ENCODE results near the gene TARDBP.

DNA sequence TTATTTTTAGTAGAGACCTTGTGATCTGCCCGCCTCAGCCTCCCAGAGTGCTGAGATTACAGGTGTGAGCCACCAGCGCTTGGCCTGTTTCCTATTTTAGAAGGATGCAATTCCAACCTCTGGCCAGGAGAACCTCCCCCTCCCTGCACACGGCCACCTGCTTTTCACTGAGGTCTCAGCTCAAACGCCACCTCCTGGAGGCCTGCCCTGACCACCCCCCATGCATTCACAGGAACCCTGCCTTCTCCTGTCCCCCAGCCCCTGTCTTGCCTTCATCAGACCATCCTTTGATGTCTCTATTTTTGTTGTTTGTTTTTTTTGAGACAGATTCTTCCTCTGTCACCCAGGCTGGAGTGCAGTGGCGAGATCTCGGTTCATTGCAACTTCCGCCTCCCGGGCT lies 45.0 kb downstream of the TARDBP start:
- TF ChIP-seq JUND (IDR thresholded peaks at IDR 0.05) (no peak), EZH2 (IDR thresholded peaks at IDR 0.05) (no peak), SIN3A (IDR thresholded peaks at IDR 0.05; ENCODE audit: low read depth) (no peak), POLR2A (IDR thresholded peaks at IDR 0.05; ENCODE audit: borderline replicate concordance, extremely low read depth, insufficient read depth, insufficient read length) (no peak)
- TF ChIP-seq, protein P1, sequence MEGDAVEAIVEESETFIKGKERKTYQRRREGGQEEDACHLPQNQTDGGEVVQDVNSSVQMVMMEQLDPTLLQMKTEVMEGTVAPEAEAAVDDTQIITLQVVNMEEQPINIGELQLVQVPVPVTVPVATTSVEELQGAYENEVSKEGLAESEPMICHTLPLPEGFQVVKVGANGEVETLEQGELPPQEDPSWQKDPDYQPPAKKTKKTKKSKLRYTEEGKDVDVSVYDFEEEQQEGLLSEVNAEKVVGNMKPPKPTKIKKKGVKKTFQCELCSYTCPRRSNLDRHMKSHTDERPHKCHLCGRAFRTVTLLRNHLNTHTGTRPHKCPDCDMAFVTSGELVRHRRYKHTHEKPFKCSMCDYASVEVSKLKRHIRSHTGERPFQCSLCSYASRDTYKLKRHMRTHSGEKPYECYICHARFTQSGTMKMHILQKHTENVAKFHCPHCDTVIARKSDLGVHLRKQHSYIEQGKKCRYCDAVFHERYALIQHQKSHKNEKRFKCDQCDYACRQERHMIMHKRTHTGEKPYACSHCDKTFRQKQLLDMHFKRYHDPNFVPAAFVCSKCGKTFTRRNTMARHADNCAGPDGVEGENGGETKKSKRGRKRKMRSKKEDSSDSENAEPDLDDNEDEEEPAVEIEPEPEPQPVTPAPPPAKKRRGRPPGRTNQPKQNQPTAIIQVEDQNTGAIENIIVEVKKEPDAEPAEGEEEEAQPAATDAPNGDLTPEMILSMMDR (IDR thresholded peaks at IDR 0.05 in 2 of 3, conservative IDR thresholded peaks at IDR 0.05 in 1 of 3; ENCODE audit: borderline replicate concordance in 1 of 3, insufficient read depth in 1 of 3, low read depth in 2 of 3, low read length in 2 of 3): 0 out of 6 replicates have a peak, but pooled peaks of 1 of the 3 experiments have one; percentile 9
- TF ChIP-seq, protein P2, sequence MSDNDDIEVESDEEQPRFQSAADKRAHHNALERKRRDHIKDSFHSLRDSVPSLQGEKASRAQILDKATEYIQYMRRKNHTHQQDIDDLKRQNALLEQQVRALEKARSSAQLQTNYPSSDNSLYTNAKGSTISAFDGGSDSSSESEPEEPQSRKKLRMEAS (IDR thresholded peaks at IDR 0.05): no peak

Measured in HCT116 (cell line).